Esophagus muscularis mucosa (tissue), 4 donors: ENCODE measurements around the gene BTRC.

Experiments
- EP300 ChIP-seq: sonication (generic); formaldehyde crosslinking; IDR thresholded peaks from one replicate; pipeline ENCODE4 v1.6.1; 2017; ENCODE audit warnings: antibody characterized with exemption
- POLR2A ChIP-seq: fragments of 450-650 bp; IDR thresholded peaks from one replicate; pipeline ENCODE4 v1.6.1; 2017; ENCODE audit warnings: antibody characterized with exemption, moderate library complexity, mild to moderate bottlenecking, low read depth
- POLR2AphosphoS5 ChIP-seq, 2 donors: sonication (generic); formaldehyde crosslinking; IDR thresholded peaks; one replicate each; pipeline ENCODE4 v1.6.1; 2017; ENCODE audit warnings: antibody characterized with exemption in 2 of 2
- TF ChIP-seq, protein P1 (sequence below), 3 experiments: fragments of 200-600 bp in 2 of 3; fragments of 450-650 bp in 1 of 3; sonication (generic) in 2 of 3; IDR thresholded peaks; one replicate each; pipeline ENCODE4 v1.5.1; 2017 to 2019; ENCODE audit warnings: antibody characterized with exemption in 3 of 3, mild to moderate bottlenecking in 2 of 3, moderate library complexity in 1 of 3

DNA sequence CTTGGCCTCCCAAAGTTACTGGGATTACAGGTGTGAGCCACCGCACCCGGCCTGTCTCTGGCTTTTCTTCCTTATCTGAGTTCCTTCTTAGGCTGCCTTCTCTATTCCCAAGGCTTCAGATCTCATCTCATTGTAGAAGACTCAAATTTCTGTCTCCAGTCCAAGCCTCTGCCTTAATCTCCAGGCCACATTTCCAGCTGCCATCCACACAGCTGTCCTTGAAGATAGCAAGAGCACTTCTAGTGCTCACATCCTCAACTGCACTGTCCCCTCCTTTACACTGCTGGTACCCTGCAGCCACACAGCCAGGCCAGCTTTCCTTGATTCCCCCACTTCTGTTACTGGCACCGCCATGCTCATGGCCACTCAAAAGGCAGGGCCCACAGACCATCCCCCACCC is 198.5 kb downstream of the BTRC start:
- TF ChIP-seq, protein P1, sequence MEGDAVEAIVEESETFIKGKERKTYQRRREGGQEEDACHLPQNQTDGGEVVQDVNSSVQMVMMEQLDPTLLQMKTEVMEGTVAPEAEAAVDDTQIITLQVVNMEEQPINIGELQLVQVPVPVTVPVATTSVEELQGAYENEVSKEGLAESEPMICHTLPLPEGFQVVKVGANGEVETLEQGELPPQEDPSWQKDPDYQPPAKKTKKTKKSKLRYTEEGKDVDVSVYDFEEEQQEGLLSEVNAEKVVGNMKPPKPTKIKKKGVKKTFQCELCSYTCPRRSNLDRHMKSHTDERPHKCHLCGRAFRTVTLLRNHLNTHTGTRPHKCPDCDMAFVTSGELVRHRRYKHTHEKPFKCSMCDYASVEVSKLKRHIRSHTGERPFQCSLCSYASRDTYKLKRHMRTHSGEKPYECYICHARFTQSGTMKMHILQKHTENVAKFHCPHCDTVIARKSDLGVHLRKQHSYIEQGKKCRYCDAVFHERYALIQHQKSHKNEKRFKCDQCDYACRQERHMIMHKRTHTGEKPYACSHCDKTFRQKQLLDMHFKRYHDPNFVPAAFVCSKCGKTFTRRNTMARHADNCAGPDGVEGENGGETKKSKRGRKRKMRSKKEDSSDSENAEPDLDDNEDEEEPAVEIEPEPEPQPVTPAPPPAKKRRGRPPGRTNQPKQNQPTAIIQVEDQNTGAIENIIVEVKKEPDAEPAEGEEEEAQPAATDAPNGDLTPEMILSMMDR (IDR thresholded peaks at IDR 0.05), result no peak
- no peak for TF ChIP-seq POLR2AphosphoS5 (IDR thresholded peaks at IDR 0.05)
- TF ChIP-seq POLR2A, result no peak
- TF ChIP-seq EP300, result no peak
